PFSK-1 (cell line): ENCODE data around the gene MIEF1.
A peak's percentile ranks its signal among the peaks of the same experiment; 100 is the strongest.

Experiments
- FOXP2 ChIP-seq: optimal IDR thresholded peaks from 2 replicates; pipeline ENCODE3; 2011; ENCODE audit warnings: borderline replicate concordance, control low read depth, inconsistent platforms; ENCODE audit not compliant: insufficient read depth; ENCODE audit errors: extremely low read length, extremely low read depth
- POLR2AphosphoS5 ChIP-seq: IDR thresholded peaks from 2 replicates; pipeline ENCODE4 v1.6.1; 2012; ENCODE audit warnings: low read depth, mild to moderate bottlenecking, control low read depth, low read length, moderate library complexity
- REST ChIP-seq, 2 experiments: IDR thresholded peaks; 2 replicates each; pipeline versions ENCODE4 v1.6.1 to v1.8.0; 2011 to 2012; ENCODE audit warnings: low read depth in 2 of 2, low read length in 2 of 2, control low read depth in 1 of 2, inconsistent platforms in 1 of 2, mild to moderate bottlenecking in 1 of 2, moderate library complexity in 1 of 2; ENCODE audit not compliant: insufficient read depth in 1 of 2
- SIN3A ChIP-seq: IDR thresholded peaks from 2 replicates; pipeline ENCODE4 v1.6.1; 2012; ENCODE audit warnings: mild to moderate bottlenecking, low read length, moderate library complexity, borderline replicate concordance; ENCODE audit not compliant: insufficient read depth
- TAF1 ChIP-seq: IDR thresholded peaks from 2 replicates; pipeline ENCODE4 v1.6.1; 2012; ENCODE audit warnings: low read length, control low read depth, borderline replicate concordance; ENCODE audit not compliant: insufficient read depth

MIEF1 gene

GRCh38 chr22:39518996-39519680 lies 17.0 kb downstream of the MIEF1 start:
- TF ChIP-seq TAF1 (no peak), FOXP2 (no peak), SIN3A (0 out of 2 replicates have a peak, but pooled peaks have one; percentile 47), POLR2AphosphoS5 (no peak)

GRCh38 chr22:39519681-39520225 lies 17.7 kb downstream of the MIEF1 start:
- TF ChIP-seq SIN3A (no peak), POLR2AphosphoS5 (peak; percentile 61), FOXP2 (peak; percentile 9)

GRCh38 chr22:39520226-39521105 lies 18.4 kb downstream of the MIEF1 start, which contains the start of gene ATF4:
Gene ATF4 (plus strand): TSS chr22:39520562. CDS start chr22:39521446, 884 bp downstream.
- TF ChIP-seq POLR2AphosphoS5 = peak; percentile 85
- peak; percentile 8 for TF ChIP-seq FOXP2
- peak; percentile 97 for TF ChIP-seq TAF1
- TF ChIP-seq SIN3A = no peak
- peak; percentile 27 to 48; a peak in 2 of 4 replicates for TF ChIP-seq REST (IDR thresholded peaks at IDR 0.05; ENCODE audit: insufficient read depth in 1 of 2, low read depth in 2 of 2, low read length in 2 of 2)

GRCh38 chr22:39521106-39521885 lies 19.2 kb downstream of the MIEF1 start:
- 0 out of 2 replicates have a peak, but pooled peaks have one; percentile 3 for TF ChIP-seq TAF1
- TF ChIP-seq POLR2AphosphoS5 = 0 out of 2 replicates have a peak, but pooled peaks have one; percentile 22

- TF ChIP-seq TAF1 = no peak
- peak; percentile 86 for TF ChIP-seq POLR2AphosphoS5
- TF ChIP-seq REST (IDR thresholded peaks at IDR 0.05; ENCODE audit: insufficient read depth in 1 of 2, low read depth in 2 of 2, low read length in 2 of 2) = no peak
- TF ChIP-seq FOXP2 = no peak
- TF ChIP-seq SIN3A = no peak
Observed at GRCh38 chr22:39522567-39523300, 20.6 kb downstream of the MIEF1 start.

GRCh38 chr22:39524089-39524752 lies 22.1 kb downstream of the MIEF1 start:
- TF ChIP-seq POLR2AphosphoS5 (peak; percentile 40), SIN3A (no peak), TAF1 (no peak; the same call in 1 of the 2 replicates), FOXP2 (no peak), REST (IDR thresholded peaks at IDR 0.05; ENCODE audit: insufficient read depth in 1 of 2, low read depth in 2 of 2, low read length in 2 of 2) (no peak)
